GM21447 (cell line): Measurements from ENCODE around the gene FRMPD1.
"Not testable (repeated sequence)": the region's sequence is repeated elsewhere in the genome, so short reads cannot be mapped to it uniquely, and the experiment has no call there.

ENCODE experiments used
- ATAC-seq: cut with Tn5 transposase; IDR thresholded peaks from one replicate; pipeline ENCODE4 v1.9.1; 2021; ENCODE audit not compliant: unreplicated experiment

Gene FRMPD1, protein sequence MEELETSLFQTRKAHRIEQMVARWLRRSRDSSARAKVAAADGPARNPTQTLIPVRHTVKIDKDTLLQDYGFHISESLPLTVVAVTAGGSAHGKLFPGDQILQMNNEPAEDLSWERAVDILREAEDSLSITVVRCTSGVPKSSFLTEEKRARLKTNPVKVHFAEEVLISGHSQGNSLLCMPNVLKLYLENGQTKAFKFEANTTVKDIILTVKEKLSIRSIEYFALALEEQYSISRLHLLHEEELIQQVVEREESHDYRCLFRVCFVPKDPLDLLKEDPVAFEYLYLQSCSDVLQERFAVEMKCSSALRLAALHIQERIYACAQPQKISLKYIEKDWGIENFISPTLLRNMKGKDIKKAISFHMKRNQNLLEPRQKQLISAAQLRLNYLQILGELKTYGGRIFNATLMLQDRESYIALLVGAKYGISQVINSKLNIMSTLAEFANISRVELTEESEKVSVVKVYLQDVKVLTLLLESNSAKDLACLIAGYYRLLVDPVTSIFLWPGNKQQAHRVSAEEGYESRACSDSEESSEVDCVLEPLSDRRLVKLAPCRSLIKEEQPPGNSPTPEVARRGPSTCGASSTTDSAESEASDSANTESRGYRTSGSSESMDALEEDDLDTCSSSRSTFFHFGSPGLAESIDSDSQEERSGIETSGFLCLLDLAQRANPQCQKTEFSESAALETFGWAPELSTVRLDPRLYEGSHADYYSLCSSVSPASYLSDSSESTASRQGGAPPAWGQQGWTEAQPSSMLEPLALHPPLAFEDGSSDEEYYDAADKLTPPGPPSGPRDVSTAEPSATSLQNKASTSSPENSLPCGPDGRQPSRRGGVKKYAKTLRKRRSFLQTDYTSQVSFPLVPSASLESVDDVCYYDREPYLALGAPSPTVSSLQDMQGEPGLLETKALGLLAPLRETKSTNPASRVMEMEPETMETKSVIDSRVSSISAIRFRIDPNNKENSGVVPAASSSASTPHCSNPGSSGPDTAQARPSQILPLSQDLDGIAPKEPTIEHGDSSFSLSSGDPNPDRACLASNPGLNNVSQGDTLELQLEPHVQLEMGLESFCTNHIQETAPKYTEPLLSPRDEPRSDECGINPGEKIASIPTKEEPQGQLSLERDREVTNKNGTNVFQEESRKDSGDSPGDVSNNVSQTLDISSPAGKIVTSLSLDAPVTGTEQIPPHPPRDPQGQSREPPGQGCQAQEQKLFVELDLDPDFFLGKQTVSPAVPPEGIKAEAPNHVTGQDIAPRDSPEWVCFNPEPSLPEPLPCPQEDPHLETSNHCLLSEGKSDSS (N-terminal part only)

DNA sequence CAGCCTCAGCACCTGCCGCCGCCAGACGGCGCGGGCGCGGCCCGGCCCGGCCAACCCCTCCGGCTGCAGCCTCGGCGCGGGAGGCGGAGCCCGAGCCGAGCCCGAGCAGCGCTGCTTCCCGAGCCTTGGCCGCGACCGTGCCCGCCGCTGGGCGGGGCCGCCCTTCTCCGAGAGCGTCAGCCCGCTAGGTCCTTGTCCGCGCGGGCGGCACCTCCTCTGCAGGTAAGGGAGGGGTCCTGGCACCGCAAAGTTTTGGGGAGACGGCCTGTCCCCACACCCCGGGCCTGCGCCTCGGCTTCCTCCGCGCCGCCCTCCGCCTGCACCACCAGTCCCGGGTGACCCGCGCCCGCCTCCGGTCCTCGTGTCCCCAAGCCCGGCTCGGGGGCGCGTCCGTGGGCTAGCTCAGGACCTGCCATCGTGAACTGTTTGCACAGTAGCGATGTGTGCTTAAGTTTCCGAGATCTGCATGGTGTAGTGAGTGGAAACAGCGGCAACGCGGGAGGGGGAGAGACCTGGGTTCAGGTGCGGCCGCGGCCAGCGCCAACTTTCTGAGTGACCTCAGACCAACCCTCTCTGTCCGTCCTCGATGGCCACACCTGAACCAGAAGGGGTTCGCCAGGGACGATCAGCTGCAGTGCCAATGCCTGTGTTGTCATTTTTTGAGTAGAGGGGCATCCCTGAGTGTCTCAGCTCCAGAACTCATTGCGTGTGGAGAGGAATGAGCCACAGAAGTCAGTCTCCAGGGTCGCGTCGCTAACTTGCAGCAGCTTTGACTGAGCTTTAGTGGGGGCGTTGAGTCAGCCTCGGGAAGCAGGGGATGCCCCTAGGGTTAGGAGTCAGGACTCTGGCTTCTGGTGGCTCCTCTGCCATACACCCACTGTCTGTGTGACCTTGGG lies at the start of gene FRMPD1:
FRMPD1 (plus strand) TSS at position 82 of the 896 bp plus-strand sequence. CDS start 41,688 bp downstream, outside the sequence.
- peak; percentile 77 for ATAC-seq

DNA sequence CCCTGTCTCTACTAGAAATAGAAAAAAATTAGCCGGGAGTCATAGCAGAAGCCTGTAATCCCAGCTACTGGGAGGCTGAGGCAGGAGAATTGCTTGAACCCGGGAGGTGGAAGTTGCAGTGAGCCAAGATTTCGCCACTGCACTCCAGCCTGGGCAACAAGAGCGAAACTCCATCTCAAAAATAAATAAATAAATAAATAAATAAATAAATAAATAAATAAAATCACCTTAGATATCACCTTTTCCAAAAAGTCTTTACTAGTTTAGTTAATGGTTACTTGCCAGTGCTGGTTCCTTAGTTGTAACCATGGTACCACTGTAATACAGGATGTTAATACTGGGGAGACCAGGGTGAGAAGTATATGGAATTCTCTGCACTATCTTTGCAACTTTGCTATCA lies 48.7 kb upstream of the FRMPD1 start:
- ATAC-seq: not testable (repeated sequence)

DNA sequence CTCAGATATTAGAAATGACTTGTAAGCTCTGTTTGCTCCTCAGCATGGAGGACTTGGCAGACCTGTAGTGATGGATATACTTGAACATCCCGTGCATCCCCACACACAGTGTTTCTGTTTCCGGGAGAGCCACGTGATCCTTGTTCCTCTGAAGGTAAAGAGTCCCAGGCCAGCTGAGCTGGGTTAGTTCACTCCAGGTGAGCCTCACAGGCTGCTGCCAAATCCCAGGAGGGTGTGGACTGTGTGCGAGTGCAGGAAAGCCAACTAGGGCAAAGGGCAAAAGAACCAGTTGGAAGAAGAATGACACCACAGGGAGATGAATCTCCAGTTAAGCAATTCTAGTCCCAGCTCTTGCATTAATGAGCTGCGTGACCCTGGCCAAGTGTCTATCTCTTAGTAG lies 47.9 kb upstream of the FRMPD1 start:
- ATAC-seq: no peak

DNA sequence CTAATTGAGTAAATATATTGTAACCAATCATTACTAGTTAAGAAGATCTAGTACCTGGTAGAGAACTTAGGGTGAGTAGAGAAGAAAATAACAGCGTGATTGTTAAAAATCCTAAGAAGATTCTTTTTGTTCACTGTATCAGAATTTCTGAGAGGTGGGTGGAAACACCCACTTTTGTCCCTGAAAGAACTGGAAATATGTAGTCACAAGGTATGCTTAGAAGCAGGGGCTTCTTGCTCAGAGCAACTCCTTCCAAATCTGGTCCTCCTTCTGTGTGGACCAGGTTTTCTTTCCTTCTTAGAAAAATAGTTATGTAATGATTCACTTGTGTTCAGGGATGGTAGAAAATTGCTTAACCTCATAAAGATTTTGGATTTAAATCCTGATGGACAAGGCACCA lies 46.5 kb upstream of the FRMPD1 start:
- ATAC-seq: no peak

DNA sequence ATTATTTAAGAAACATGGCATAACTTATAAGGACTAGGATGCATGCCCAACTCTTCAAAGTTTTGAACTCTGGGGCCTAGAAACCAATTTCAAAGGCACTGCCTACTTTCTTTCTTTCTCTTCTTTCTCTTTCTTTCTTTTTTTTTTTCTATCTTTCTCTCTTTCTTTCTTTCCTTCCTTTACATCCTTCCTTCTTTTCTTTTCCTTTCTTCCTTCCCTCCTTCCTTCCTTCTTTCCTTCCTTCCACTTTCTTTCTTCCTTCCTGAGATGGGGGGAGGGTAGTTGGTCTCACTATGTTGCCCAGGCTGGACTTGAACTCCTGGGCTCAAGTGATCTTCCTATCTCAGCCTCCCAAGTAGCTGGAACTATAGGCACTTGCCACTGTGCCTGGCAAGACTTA lies 42.5 kb upstream of the FRMPD1 start:
- ATAC-seq: no peak

DNA sequence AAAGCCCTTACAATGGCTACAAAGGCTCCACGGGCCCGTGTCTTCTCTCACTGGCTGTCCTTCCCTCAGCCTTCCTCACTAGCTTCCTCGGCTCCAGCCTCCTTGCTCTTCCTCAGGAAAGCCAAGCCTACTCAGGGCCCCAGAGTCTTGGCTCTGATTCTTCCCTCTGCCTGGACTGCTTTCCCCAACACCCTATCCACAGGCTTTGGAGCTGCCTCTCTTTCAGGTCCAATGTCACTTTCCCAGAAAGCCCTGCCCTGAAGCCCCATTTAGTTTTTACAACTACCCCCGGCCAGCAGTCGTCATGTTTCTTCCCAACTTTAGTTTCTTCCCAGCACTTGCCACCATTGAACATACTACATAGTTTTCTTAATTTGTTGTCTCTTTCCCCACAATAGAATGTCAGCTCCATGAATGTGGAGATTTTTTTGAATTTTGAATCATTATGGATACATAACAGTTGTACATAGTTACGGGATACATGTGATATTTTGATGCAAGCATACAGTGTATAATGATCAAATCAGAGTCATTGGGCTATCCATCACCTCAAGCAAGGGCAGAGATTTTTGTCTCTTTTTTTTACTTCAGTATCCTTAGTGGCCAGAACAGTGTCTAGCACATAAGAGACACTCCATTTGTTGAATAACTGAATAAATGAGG lies 40.9 kb upstream of the FRMPD1 start:
- no peak for ATAC-seq

DNA sequence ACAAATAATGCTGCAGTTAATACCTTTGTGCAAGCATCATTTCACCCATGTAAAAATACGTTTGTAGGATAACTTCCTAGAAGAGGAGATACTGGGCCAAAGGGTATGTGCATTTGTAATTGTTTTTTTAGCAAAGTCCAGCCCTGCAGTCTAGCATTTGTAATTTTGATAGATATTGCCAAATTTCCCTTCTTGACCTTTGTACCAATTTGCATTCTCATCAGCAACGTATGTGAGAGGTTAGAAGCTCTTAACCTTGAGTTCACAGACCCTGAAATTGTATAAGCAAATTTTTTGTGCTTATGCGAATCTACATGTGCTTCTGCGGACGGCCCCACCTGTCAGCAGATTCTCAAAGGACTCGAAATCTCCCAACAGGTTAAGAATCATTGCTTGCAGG lies 39.7 kb upstream of the FRMPD1 start:
- ATAC-seq: no peak

DNA sequence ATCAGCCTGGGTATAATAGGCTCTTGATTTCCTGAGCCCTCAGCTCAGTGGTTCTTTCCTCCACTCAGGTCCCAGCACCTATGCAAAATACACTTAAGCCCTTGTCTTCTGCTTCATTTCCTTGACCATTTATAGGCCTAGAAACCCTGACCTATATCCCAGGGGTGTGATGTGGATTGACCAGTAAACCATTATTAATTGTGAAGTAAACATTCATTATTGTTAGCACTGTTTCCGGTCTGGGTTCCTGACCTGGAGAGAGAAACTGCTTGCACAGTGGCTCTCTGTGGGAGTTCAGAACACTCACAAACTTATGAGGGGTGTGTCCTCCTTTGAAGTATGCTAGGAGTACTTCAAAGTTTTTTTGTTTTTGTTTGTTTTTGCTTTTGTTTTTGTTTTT lies 38.8 kb upstream of the FRMPD1 start:
- no peak for ATAC-seq

DNA sequence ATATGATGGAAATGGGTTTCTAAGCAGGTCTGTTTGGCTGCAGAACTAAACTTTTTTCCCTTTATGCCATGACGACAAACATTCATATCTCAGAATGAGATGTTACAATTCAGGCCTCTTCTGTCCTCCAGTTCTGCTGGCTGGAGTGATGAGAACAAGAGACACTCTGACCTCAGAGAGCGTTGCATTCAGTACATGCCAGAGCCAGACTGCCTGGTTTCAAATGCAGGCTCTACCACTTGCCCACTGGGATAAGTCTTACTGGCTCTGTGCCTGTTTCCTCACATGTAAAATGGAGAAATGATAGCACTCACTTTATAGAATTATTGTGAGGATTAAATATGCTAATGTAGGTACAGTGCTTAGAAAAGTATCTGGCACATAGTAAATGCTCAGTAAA lies 33.6 kb upstream of the FRMPD1 start:
- ATAC-seq: no peak

DNA sequence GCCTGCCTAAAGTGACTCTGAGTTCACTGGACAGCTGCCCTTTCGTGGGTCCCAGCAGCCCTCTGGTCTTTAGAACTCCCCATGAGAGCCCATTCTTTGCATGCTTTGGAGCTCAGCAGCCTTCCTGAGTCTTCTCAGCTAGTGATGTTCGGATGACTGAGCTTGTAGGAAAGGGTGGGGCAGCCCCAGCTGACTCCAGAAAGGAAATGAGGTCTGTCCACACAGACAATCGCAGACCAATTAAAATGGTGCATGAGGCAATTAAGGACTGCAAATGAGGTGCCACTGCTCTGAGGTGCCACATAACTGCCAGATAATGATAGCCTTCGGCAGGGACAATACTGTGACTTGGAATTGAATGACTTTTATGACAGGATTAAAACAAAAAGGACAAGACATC lies 32.9 kb upstream of the FRMPD1 start:
- no peak for ATAC-seq

DNA sequence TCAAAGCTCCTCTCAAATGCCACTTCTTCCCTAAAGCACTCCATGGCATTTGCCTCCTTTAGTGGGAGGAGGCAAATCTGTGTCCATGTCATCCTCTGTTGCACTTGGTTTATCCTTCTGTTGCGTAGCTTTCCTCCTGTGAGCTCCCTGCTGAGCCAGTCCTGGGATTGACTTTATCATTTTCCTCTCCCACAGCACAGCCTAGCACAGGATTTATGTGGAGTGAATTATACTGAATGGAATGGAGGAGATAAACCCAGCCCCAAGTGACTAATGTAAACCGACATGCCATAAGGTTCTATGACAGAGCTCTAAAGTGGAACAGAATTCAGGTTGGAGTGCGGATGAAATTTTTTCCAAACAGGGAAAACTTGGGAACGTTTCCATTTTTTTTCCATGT lies 31.9 kb upstream of the FRMPD1 start:
- ATAC-seq: no peak

DNA sequence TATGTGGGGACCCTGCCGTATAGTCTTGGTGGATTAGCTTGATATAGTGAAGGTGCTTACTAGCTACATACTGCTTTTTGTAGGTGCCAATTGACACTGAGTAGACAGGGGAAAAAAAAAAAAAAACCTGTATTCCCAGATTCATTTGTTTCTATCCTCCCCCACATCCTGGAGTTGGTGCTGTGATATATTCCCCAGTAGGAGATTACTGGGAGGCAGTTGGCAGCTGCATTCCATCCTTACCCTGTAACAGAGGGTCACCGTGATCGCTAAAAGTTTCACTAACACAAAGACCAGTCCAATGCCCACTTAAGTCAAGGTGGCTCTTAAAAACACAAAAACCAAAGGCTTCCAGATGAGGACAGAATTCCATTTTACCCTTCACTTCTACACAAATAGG lies 30.9 kb upstream of the FRMPD1 start:
- ATAC-seq: no peak

DNA sequence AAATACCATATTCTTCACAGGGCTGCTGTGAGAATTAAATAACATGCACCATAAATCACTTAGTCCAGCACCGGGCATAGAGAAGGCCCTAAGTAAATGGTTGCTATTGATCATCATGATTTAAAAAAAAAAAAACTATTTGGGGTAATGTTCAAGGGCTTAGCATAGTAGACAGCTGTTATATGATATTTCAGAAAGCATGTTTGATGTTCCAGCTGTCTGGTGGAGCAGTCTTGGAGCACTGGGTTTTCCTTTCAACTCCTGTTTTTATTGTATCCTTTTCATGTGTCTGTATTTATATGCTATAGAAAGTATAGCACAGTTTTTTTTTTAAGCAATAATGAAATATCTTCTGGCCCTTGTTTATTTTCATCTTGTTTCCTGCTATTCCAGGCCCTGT lies 30.4 kb upstream of the FRMPD1 start:
- no peak for ATAC-seq

DNA sequence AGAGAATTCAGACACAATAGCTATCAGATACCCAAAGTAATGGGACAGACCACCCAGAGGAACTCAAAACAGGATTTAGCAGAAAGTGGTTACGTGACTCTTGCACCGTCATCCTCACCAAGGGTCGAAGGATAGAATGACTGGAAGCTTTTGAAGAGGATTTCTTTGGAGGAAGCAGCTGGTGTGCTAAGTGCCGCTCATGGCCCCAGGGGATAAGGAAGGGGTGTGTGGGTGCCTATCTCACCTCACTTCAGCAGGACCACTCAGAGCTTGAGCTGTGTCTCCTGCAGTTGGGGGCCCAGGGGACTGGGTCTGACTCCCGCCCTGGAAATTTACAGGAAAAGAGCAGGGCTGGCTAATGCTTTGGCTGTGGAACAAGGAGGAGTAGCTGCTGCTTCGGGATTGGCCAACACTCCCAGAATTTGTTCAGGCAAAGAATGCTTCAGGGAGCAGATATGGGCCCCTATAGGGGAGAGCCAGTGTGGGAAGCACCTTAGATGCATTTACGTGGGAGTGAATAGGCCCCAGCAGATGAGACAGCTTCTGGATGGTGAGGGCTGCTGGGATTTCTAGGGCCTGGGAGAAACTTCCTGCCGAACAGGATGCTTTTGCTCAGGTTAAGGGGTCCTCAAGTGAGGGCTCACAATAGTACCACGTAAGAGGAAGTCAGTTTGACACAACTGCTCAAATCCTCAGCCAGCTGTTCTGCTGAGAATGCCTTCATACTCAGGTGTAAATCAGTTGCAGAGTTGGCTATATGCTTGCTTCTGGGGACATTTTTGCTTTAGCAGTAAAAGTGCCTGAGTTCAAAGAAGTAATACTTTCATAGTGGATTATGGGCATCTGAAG lies 29.3 kb upstream of the FRMPD1 start:
- no peak for ATAC-seq

DNA sequence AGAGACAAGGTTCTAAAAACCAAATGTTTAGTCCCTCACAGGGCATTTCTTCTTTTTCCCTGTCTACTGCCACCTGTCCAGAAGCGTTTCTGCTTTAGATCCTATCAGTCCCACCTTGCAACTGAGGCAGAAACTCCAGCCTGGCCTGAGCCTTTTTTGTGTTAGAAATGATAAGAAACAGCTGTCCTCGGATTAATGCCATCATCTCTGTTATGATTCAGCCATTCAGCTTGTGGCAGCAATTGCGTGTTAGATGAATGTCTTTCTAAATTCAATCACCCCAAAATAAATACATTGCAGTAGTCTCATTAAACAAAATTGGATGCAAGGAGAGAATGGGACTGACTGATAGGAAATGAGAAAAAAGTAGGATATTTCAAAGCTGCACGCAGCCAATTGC lies 28.3 kb upstream of the FRMPD1 start:
- ATAC-seq: no peak

DNA sequence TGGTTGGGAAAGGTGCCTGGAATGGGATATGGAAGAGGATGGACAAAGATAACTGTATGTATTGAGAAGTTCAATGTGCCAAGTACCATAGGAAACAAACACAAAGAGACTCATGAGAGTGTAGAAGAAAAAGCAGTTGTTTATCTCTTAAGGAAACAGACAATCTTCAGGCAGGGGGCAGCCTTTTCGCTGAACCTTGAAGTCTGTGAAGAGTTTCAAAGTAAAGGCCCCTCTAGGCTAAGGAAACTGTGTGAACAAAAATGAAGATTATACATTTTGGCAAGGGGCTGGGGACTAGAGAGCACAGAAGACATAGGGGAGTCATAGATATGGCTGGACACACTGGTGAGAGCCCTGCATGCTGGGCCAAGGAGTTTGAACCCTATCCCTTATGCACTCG lies 27.5 kb upstream of the FRMPD1 start:
- no peak for ATAC-seq

DNA sequence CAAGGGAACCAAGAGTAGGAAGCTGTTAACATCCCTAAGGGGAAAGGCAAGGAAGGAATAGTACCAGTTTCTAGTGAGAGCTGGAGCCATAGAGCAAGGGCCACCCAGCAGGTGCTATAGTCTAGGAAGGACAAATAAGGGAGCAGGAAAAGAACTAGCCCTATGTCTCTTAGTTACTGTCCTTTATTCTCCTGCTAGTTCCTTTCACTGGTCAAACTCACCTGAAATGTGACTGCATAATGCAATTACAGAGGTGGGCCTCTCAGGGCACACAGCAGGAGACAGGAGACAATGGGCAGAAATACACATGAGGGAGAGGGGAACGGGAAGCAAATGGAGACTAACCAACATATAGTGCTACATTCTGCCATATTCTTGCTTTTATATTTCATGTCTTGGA lies 26.7 kb upstream of the FRMPD1 start:
- no peak for ATAC-seq

DNA sequence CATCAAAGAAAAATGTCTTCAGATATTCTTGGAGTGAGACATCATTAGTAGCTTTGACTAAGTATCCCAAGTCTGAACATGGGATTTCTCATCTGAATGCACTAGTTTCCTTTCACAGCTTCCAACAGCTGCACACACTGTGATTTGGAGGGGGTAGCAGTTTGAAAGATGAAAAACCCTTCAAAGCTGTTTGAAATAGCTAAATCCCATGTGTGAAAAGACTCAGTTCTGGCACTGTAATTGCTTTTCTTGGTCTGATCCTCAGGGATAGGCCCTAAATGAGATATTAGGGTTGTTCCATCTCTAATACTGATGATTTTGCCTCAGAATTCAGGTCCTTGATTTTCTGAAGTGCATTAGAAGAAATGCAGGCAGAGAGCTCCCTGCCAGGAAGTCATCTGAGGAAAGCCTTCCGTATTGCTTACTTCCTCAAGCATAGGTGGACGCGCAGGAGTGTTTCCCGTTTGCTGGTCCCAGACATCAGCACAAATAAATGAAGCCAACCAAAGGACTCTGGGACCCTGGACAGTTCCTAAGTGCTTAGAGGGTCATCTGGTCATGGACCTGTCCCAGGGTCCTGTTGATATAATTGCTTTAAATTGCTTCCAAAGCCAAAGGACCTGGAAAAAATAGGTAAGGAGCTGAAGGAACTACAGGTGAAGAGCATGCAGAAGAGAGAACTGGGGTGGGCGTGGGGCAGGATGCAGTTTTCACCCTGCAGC lies 25.6 kb upstream of the FRMPD1 start:
- no peak for ATAC-seq
